ENCODE data around the gene GTSE1.
"Not testable (repeated sequence)": the region's sequence is repeated elsewhere in the genome, so short reads cannot be mapped to it uniquely, and the experiment has no call there.

GTSE1 gene

GRCh38 chr22:46296257-46297150 lies at the start of gene GTSE1:
Gene GTSE1, plus strand, starts transcription at chr22:46296870. Its CDS starts 531 bp downstream, at chr22:46297401.
- peak; percentile 93 for DNase-seq (ENCODE audit: low read depth)

GRCh38 chr22:46247443-46247975 lies 49.2 kb upstream of the GTSE1 start:
- DNase-seq (ENCODE audit: low read depth) = no peak

GRCh38 chr22:46250035-46250782 lies 46.5 kb upstream of the GTSE1 start, which contains the start of gene CDPF1:
Gene CDPF1, minus strand, starts transcription at chr22:46250293. Its CDS starts 2,009 bp downstream, at chr22:46248284.
- peak; percentile 72 for DNase-seq (ENCODE audit: low read depth)

- DNase-seq (ENCODE audit: low read depth) = no peak
These were observed 45.9 kb upstream of the GTSE1 start for GRCh38 chr22:46250783-46251125.

- DNase-seq (ENCODE audit: low read depth) = no peak
These were observed 45.4 kb upstream of the GTSE1 start for GRCh38 chr22:46251266-46251665.

GRCh38 chr22:46251816-46252380 lies 44.8 kb upstream of the GTSE1 start:
- DNase-seq (ENCODE audit: low read depth) = no peak

- no peak for DNase-seq (ENCODE audit: low read depth)
These were observed 40.2 kb upstream of the GTSE1 start for GRCh38 chr22:46256358-46256958.

- no peak for DNase-seq (ENCODE audit: low read depth)
These were observed 37.3 kb upstream of the GTSE1 start for GRCh38 chr22:46259374-46259773.

GRCh38 chr22:46260038-46260437 lies 36.6 kb upstream of the GTSE1 start:
- DNase-seq (ENCODE audit: low read depth) = no peak

- DNase-seq (ENCODE audit: low read depth) = no peak
These were observed 34.0 kb upstream of the GTSE1 start for GRCh38 chr22:46262449-46263215.

GRCh38 chr22:46263216-46263590 lies 33.5 kb upstream of the GTSE1 start, which contains the start of gene PKDREJ:
Gene PKDREJ, minus strand, starts transcription at chr22:46263343. Its CDS starts 21 bp downstream, at chr22:46263322.
- no peak for DNase-seq (ENCODE audit: low read depth)

- not testable (repeated sequence) for DNase-seq (ENCODE audit: low read depth)
These were observed 32.1 kb upstream of the GTSE1 start for GRCh38 chr22:46264520-46264919.

- DNase-seq (ENCODE audit: low read depth) = not testable (repeated sequence)
These were observed 31.0 kb upstream of the GTSE1 start for GRCh38 chr22:46265627-46266026.

GRCh38 chr22:46267431-46268279 lies 29.0 kb upstream of the GTSE1 start, which contains the start of gene TTC38:
Gene TTC38, plus strand, starts transcription at chr22:46268008. Its CDS starts 32 bp downstream, at chr22:46268040.
- DNase-seq (ENCODE audit: low read depth) = peak; percentile 64

- no peak for DNase-seq (ENCODE audit: low read depth)
These were observed 27.1 kb upstream of the GTSE1 start for GRCh38 chr22:46269564-46269963.

GRCh38 chr22:46272196-46272595 lies 24.5 kb upstream of the GTSE1 start:
- DNase-seq (ENCODE audit: low read depth) = no peak

GRCh38 chr22:46272762-46273431 lies 23.8 kb upstream of the GTSE1 start:
- no peak for DNase-seq (ENCODE audit: low read depth)

- no peak for DNase-seq (ENCODE audit: low read depth)
These were observed 23.1 kb upstream of the GTSE1 start for GRCh38 chr22:46273432-46274148.

- DNase-seq (ENCODE audit: low read depth) = no peak
These were observed 22.3 kb upstream of the GTSE1 start for GRCh38 chr22:46274381-46274780.

Data from GM04504 (cell line).